ENCODE data around the gene NOTCH3. TPM values are rescaled to one million over a fixed set of nuclear protein-coding genes. Genes with fewer than 3 reads are reported as not detected.

The NOTCH3 gene
- total and polyA plus RNA-seq, 3 donors from 2014 or later, result 11.4 to 16.8 (median 16.1) TPM

GRCh38 chr19:15184776-15185175, 16.0 kb downstream of the NOTCH3 start:
- WGBS, 2 donors, result 72 to 83% methylated on average over 4 of the region's 4 CpGs
- no peak overlapping the region for H3K27ac ChIP-seq

GRCh38 chr19:15181394-15181793, 19.4 kb downstream of the NOTCH3 start:
- intact Hi-C loops (cut with DNase I; ENCODE audit: low total_unique reads), result no loop called here
- no peaks in the 10 kb centered on the region for H3K9me3 ChIP-seq
- no peak overlapping the region for H3K27ac ChIP-seq
- H3K4me3 ChIP-seq, result peak overlapping the region in 1 of 2 donors; percentile 36
- 32 to 61% methylated on average over 8 to 22 of the region's 23 CpGs for WGBS, 2 donors
- TF ChIP-seq CTCF (IDR thresholded peaks at IDR 0.05) (no peak), POLR2A (IDR thresholded peaks at IDR 0.05) (no peak)
- no peaks in the 10 kb centered on the region for H3K36me3 ChIP-seq (ENCODE audit: low read depth, missing control alignments)
- H3K27me3 ChIP-seq, result no peaks in the 10 kb centered on the region
- H3K4me1 ChIP-seq, result no peaks in the 10 kb centered on the region
- DNase-seq, result no peak

More at GRCh38 chr19:15184776-15185175, 16.0 kb downstream of the NOTCH3 start:
- Histone ChIP-seq H3K4me1 (no peaks in the 10 kb centered on the region), H3K4me3 (no peak overlapping the region), H3K9me3 (no peaks in the 10 kb centered on the region), H3K36me3 (ENCODE audit: low read depth, missing control alignments) (no peaks in the 10 kb centered on the region), H3K27me3 (no peaks in the 10 kb centered on the region)
- TF ChIP-seq CTCF (IDR thresholded peaks at IDR 0.05), result no peak
- TF ChIP-seq POLR2A (IDR thresholded peaks at IDR 0.05), result no peak
- DNase-seq, result no peak
- intact Hi-C loops (cut with DNase I; ENCODE audit: low total_unique reads), result no loop called here

- Histone ChIP-seq H3K4me3 (peak overlapping the region in 1 of 2 donors; percentile 36), H3K4me1 (no peaks in the 10 kb centered on the region), H3K27me3 (no peaks in the 10 kb centered on the region), H3K9me3 (no peaks in the 10 kb centered on the region), H3K36me3 (ENCODE audit: low read depth, missing control alignments) (no peaks in the 10 kb centered on the region), H3K27ac (no peak overlapping the region)
- 58% methylated on average over 19 to 29 of the region's 39 CpGs for WGBS, 2 donors
- intact Hi-C loops (cut with DNase I; ENCODE audit: low total_unique reads), result no loop called here
- TF ChIP-seq CTCF (IDR thresholded peaks at IDR 0.05), result no peak
- no peak for TF ChIP-seq POLR2A (IDR thresholded peaks at IDR 0.05)
- peak; percentile 65 for DNase-seq
These were observed 20.1 kb downstream of the NOTCH3 start for GRCh38 chr19:15180451-15181390.

- Histone ChIP-seq H3K36me3 (ENCODE audit: low read depth, missing control alignments) (no peaks in the 10 kb centered on the region), H3K4me1 (no peaks in the 10 kb centered on the region), H3K9me3 (no peaks in the 10 kb centered on the region), H3K4me3 (no peak overlapping the region), H3K27me3 (no peaks in the 10 kb centered on the region), H3K27ac (no peak overlapping the region)
- WGBS, 2 donors, result 65 to 86% methylated on average over 18 to 33 of the region's 33 CpGs
- DNase-seq, result no peak
- TF ChIP-seq CTCF (IDR thresholded peaks at IDR 0.05) (no peak), POLR2A (IDR thresholded peaks at IDR 0.05) (no peak)
- intact Hi-C loops (cut with DNase I; ENCODE audit: low total_unique reads), result loop anchor here (5.0 kb wide), 1 partner anchor 379 kb away; no protein-coding TSS in a partner anchor
These were observed 22.0 kb downstream of the NOTCH3 start for GRCh38 chr19:15178629-15179308.
